ENCODE results near the gene BGN.

Gene BGN

DNA sequence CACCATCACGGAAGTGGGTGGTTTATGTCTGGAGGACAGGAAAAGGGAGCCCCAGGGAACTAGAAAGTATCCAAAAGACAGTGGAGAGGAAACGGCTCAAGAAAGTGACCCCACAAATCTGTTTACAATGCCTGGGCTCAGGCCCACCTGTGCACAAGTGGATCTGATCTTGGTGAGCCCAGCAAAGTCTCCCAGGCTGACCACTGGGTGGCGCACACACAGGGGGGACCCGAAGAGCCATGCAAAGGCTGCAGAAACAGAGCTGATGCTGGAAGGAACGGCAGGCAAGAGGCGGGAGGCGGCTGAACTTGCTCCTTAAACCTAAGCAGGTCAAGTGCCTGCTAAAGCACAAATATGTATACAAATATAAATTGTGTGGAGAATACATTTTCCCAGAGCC, 34.0 kb upstream of the BGN start:
- peak; percentile 41 for DNase-seq (ENCODE audit: low read depth)

DNA sequence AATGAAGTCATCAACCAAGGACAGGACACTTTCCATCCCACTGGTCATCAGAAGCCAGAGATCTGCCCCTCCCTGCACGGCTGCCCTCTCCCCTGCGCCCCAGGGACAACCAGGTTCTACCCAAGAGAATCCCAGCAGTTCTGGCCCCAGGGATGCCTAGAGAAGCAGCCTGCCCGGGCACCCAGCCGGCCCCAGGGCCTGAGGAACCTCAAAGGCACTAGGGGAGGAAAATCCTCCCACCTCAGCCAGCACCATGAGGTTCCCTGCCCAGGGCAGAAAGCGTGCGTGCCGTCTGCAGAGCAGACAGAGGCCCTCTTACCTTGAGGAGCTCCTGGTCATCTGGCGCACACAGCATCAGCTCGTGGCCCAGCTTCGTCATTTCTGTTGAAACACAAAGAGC, 32.5 kb upstream of the BGN start:
- no peak for DNase-seq (ENCODE audit: low read depth)

DNA sequence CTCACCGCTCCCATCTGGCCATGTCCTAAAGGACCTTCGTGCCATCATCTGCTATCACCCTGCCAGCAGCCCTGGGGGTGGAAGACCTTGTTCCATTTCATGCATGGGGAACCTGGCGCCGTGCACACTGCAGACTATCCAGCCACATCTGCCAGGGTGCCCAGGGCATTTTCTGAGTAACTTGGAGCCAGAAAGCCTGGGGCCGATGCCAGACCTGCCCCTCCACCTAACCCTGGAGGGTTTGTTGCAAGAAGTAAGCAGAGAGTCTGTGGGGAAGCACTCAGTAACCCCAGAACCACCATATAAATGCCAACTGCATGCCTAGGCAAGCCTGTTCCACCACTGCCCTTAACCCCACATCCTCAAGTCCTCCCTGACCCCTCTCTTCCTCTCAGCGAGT, 31.7 kb upstream of the BGN start:
- no peak for DNase-seq (ENCODE audit: low read depth)

DNA sequence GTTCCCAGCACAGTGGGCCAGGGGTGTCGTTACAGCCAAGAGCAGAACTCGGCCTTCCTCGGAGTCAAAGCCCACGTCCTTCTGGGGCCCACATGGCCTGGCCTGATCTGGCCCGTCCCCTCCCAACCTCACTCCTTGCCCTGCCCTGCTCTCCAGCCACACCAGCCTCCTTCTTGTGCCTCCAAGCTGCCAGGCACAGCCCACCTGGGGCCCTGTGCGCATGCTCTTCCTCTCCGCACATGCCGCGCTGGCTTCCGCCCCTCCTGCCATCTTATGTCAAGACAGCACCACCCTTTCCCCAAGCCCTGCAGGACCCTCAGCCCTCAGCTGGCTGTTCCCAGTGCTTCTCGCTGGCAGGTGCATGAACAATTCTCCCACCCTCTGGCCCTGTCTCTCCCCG, 31.2 kb upstream of the BGN start:
- no peak for DNase-seq (ENCODE audit: low read depth)

DNA sequence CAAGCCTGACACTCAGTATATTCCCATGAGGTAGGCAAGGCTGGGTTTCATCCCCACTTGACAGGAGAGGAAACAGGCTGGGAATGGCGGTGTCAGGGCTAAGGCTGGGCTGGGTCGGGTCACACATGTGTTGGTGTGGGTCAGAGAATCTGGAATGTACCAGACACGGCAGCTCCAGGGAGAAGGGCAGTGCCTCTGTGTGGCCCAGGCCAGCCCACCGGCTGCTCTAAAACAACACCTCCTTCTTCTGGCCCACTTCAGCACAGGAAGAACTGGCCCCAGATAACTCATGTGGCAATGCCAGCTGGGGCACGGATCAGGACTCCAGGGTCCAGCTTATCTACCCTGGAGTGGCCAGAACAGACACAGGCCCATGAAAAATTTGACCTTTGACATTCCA, 30.7 kb upstream of the BGN start:
- DNase-seq (ENCODE audit: low read depth) = no peak

DNA sequence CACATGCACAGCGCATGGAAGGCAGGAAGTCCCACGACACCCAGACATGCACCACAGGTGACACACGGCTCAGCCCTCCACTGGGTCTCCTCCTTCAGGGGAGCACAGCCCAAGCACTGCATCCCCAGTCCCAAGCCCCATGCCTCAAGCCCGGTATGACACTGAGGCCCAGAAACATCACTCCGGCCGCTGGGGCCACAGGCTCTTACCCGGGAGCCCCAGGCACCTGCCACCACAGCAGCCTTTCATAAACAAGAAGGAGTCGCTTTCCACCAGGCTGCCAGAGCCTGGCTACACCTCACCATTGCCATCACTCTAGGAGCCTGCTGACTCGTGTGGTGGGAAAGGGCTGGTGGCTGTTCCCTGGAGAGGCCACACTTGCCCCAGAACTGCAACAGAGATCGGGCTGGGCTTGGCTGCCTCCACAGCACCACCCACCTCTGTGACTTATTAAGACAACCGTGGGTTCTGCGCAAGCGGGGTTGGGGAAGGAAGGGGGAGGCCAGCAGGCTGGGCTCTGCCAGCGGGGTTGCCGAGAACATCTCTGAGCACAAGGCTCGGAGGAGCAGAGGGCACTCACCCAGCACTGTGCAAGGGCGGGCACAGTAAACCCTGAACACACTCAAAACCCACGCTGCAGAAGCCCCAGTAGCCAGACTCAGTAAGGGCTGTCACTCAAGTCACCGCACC, 28.9 kb upstream of the BGN start:
- DNase-seq (ENCODE audit: low read depth) = no peak

DNA sequence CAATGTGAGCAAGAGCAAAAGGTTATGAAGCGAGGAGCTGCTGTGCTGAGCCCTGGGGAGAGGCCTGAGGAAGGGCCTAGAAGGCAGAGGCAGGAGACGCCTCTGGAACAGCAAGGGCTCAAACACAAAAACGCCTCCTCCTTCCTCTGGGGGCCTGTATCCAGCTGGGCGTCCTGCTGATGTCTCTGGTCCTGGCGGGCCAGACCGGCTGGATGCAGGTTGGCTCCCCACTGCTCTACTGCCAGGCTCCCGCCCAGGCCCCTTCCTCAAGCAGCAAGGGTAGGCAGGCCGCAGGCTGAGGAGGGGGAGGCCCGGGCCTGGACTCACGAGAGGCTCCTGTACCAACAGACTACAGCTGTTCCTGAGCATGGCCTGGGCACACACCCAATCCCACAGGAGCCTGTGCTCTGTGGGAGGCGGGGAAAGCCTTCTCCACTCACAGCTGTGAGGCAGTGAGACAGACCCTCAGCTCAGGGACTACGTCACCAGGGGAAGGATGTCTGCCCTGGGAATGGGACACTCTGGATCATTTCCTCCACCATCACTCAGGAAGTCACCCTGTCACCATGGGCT, 26.7 kb upstream of the BGN start:
- no peak for DNase-seq (ENCODE audit: low read depth)

DNA sequence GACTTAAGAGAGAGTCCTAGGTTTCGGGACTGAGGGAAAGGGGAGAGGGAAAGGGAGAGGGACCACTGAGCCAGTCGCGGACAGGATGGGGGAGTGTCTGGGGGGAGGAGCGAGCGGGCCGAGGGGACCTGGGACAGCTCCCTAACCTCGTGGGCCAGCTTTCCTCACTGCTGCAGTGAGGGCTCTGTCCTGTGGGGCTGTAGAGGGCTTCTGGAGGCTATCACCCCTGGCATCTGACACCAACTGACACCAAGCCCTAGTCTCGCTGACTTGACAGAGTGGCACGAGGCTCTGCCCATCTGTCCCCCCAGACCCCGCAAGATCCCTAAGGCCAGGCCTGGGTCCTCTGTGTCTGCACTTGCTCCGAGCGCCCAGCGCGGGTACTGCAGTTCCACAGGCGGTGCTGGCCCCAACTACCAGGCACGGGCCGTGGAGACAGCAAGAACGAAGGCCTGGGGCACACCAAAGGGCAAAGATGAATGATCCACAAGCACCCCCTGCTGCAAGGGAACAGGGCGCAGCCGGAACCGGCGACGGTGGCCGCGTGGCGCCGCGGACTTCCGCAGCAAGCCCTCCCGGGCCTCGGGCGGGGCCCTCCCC, 24.9 kb upstream of the BGN start:
- no peak for DNase-seq (ENCODE audit: low read depth)

DNA sequence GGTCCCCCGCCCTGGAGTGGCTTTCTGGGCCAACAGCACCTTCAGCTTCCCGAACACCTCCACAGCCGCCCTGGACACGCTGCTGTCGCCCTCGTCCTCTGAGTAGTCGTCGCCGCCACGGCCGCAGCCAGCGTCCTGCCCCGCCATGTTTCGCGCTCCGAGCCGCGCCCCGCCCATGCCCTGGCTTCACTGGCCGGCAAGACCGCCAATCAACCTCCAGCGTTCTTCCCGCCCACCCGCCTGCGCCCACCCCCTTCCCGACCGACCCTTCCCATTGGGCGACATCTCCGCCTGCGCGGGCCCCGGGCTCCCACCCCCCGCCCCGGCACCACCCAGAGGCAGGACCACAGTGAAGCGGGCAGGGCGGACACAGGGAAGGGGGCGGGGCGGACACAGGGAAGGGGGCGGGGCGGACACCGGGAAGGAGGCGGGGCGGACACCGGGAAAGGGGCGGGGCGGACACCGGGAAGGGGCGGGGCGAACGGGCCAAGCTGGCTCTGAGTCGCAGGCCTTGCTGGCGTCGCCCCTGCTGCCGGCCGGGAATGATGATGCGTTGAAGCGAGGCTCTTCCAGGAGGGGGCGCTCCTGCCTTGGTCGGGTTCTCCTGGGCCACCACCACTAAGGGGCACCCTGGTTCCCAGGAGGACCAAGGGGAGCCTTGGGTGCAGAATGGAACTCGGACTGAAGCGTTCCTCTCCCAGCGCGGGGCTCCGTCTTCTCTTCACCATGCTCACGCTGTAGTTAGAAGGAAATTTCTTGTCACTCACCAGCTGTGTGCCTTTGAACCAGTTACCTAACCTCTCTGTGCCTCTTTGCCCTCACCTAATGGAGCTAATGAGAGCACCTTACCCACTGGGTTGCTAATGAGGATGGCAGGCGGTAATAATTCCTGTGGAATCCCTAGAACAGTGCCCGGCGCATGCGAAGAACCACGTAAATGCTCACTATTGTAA, 24.1 kb upstream of the BGN start, which contains the start of gene HAUS7:
TSS of gene HAUS7 (minus strand) at position 166 of the 953 bp plus-strand sequence. CDS start at position 147, 19 bp downstream.
- DNase-seq (ENCODE audit: low read depth) = peak; percentile 85

DNA sequence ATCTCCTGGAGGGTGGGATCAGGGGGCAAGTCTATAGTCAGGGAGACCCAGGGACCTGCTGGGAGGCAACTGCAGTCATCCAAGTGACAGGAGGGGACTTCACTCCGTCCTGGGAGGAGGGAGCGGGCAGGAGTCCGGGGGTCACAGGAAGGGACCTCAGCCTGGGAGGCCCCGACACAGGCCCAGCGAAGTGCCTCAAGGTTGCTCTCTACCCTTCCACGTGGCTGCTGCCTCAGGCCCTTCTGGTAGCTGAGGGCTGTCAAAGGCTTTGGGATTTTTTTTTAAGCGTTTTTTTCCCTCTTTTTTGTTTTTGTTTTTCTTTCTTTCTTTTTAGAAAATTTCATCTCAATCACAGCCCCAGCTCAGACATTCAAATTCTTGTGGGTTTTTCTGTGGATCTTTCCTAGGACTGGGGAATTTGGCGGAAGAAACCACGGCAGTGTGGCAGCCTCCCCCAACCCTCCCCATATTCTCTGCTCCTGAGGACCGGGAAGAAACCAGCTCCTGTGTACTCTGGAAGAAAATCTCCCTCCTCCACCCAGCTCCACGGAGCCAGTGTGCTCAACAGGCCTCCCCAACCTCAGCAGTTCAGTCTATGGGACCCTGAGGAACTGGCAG, 23.0 kb upstream of the BGN start:
- no peak for DNase-seq (ENCODE audit: low read depth)

DNA sequence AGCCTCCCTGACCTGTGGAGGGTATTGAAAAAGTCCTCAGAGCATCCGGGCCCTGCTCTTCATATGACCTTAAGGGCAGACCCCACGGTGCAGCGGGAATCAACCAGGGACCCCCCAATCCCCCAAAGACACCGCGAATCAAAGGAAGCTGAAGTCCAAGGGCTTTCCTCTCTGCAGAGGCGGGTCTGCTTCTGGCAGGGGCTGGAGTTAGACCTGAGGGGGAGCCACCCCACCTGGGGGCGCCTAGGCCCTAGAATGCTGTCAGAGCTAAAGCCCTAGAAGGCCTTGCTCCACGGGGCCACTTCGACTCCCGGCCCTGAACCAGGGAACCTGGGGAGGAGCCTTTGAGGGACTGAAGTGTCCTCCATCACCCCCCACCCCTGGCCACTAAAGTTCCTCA, 21.7 kb upstream of the BGN start:
- no peak for DNase-seq (ENCODE audit: low read depth)

DNA sequence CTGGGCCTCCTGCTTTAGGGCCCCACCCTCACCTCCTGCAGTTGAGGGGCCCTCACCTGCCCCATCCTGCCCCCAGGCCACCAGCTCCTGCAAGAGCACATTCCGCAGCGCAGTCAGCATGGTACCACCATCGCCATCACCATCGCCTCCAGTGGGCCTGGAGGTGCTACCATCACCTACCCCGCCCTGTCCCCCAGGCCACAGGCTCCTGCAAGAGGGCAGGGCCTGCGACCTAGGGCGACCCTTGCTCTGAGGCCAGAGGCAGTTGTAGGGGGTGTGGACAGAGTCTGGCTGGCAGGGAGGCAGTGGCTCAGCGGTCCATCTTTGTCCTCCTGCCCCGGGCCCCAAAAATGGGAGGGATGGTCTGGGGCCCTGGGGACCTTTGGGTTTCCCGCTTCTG, 20.5 kb upstream of the BGN start:
- no peak for DNase-seq (ENCODE audit: low read depth)

DNA sequence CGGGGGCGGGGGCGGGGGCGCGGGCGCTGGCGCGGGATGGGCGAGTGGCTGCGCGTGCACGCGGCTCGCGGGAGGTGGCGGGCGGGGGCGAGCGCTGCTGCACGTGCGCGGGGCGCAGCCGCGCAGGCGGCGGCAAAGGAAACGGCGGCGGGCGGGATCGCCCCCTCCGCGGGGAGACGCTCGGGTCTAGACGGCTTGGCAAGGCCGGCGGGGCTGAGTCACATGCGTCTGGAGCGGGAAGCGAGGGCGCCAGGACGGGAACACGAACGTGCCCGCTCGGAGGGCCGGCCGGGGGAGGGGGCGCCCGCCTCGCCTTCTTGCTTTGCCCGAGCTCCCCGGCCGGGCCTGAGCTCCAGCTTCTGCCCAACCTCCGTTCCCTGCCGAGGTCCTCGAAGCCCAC, 20.1 kb upstream of the BGN start:
- peak; percentile 35 for DNase-seq (ENCODE audit: low read depth)

DNA sequence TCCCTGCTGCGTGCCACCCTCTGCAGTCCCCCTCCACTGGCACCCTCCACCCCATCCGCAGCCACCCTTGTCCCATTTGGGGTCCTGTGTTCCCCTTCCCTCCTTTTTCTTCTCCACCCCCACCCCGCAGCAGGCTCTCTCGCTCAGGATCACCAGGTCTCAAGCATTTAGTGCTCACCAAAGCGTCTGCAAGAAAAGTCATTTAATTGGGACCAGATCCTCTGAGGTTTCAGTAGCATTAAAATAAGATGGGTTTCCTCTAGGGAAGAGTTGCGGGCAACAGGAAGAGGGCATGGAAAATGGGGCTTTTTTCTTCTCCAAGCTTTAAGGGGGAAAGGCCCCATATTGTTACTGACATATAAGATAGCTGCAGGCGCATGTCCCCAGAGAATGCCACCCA, 19.5 kb upstream of the BGN start:
- DNase-seq (ENCODE audit: low read depth) = no peak

DNA sequence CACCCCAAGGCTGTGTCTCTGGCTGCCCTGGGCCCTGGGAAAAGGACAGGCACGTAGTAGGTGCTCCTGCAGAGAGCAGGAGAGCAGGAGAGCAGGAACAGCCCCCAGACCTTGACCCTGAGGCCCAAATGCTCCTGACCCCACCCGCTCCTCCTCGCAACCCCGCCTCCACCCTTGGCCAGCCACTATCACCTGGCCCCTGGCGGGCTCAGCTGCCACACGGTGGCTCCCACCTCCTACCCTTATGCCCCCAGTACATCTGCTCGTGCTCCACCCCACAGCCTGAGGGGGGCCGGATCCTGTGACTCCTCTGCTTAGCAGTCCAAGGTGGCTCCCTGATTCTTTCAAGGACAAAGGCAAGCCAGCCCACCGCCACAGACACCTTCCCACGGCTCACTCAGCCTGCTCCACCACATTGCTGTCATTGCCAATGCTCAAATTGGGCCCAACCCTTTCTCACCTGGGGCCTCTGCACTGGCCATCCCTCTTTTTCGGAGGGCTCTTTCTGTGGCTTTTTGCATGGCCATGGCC, 19.0 kb upstream of the BGN start:
- no peak for DNase-seq (ENCODE audit: low read depth)

DNA sequence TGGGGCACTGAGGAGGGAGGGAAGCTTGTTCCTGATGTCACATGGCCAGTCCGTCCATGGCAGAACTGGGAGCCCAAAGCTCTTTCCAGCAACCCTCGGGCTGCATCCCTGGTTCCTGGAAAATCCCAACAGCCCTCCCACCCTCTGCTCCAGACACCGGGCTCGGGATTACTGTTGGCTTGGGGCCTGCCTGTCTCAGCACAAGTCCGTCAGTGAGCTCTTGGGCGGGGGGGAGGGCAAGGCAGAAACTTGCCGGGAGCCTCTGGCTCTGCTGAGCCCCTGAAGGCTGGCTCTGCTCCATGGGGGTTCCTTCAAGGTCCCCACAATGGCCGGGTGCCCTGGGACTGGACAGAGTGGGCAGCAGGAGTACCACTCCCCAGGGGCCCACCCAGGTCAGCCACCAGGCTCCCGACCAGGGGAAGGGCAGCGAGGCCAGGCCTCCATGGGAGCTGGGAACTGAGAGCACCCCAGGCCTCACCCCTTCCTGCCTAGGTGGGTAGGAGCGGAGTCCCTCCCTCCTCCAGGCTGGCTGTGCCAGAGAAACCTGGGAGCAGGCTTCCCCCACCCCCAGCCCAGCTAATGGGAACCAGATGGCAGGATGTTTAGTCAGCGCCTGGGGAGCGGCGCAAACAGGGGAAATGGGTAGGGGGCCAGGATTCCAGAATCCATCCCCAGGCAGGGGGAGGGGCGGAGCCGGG, 18.0 kb upstream of the BGN start:
- no peak for DNase-seq (ENCODE audit: low read depth)

DNA sequence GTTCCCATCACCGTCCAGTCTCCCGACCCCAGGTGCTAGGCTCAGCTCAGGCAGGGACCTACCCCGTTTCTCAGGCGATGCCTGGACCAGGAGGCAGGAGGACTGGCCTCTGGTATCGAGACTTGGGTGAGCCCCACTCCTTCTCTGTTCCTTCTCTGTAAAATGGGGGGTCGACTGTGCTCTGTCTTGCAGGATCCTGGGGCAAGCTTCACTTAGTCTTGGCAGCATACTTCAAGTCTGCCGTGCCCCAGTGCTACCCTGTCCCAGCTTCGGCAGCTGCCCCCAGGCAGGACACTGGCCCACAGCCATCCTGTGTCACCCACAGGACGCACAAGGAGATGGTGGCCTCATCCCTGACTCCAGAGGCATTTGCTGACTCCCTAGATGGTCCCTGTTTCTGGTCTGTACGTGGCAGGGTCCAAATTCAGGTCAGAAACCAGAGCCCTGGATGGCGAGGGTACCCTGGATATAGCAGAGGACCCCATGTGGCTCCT, 17.4 kb upstream of the BGN start:
- DNase-seq (ENCODE audit: low read depth) = no peak

DNA sequence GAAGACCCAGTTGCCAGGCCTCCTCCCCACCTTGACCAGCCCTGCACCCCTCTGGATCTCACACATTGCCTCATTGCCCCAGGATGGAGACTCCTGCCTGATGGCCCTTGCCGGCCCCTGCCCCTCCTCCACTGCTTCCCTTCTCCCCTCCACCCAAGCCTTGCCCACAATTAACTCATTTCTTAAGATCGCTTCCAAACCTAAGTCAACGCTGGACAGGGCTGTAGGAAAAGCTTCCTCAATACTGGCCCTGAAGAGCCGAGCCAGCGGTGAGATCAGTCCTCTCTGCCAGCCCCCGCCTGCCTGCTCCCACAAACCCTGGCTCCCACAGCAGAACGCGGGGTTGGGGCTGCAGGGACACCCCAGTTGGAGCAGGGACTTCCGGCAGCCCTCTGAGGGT, 16.9 kb upstream of the BGN start:
- no peak for DNase-seq (ENCODE audit: low read depth)

DNA sequence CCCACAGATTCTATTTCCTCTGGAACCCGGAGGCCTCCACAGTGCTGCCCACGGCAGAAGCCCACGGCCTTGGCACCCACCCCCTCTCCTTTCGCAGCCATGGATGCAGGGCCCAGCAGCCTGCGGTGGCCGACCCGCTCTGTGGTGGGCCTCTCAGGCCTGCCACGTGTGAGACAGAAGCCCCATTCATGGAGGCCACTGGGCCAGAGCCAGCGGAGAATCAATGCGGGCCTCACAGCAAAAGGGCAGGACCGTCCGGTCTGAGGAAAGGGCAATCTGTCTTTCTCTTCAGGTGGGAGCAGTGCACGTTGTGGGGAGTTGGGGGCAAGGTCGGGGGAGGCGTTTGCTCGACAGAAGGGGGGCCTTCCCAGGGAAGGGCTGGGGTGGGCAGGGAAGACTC, 16.0 kb upstream of the BGN start:
- no peak for DNase-seq (ENCODE audit: low read depth)

DNA sequence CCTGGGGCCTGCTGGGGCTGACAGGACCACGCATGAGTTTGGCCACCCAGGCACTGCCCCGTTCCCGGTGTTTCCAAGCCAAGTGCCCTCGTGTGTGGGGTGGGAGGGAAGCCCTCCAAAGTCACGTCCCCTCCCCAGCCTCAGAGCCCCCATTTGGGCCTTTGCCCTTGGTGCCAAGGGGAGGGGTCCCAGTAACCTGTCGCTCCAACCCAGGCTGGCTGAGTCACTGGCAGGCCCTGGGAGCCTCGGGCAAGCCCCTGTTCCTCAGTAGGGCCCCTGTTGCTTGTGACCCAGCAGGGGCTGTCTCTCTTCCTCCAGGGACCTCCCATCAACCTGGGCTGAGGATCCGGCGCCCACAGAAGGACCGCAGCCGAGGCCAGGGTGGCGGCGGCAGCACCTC, 13.7 kb upstream of the BGN start:
- no peak for DNase-seq (ENCODE audit: low read depth)

DNA sequence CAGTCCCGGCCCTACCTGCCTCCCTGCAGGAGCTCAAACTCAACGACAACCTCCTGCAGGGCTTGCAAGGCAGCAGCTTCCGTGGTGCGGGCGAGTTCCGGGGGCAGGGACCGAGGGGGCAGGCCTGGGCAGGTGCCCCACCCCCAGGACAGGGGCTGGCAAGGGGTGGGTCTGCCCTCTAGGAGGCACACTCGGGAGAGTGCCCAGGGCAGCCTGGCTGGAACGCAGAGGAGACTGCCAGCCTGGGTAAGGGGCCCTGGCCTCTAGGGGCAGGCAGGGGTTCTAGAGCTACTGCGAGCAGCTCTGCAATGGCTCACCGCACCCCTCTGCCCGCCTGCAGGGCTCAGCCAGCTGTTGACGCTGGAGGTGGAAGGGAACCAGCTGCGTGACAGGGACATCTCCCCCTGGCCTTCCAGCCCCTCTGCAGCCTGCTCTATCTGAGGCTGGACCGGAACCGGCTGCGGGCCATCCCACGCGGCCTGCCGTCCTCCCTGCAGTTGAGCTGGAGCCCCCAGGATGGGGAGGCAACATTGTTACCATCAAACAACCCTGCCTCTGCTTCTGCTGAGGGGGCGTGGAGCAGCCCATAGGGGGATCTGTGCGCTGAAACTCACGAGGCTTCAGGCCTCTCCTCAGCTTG, 12.3 kb upstream of the BGN start:
- DNase-seq (ENCODE audit: low read depth) = no peak
